Measurements from ENCODE around the gene UNC93A.
"Not testable (repeated sequence)": the region's sequence is repeated elsewhere in the genome, so short reads cannot be mapped to it uniquely, and the experiment has no call there.

DNA sequence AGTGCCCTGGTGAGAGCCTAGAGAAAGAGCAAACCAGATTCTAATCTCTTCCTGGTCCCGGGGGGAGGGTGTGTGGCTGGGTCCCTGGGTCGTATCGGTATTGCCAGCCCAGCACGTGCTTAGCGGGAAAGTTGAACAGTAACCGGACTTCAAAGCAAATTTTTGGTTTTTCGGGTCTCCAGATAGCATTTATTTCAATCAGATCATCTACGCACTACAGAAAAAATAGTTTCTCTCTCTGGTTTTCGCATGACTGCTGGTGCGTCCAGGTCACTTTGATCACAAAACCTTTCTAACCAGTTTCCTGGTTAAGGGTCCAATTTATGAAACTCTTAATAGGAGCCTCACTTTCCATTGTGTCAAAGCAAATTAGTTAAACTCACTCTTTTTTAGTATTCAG, 27.7 kb downstream of the UNC93A start:
- TF ChIP-seq, protein P1, sequence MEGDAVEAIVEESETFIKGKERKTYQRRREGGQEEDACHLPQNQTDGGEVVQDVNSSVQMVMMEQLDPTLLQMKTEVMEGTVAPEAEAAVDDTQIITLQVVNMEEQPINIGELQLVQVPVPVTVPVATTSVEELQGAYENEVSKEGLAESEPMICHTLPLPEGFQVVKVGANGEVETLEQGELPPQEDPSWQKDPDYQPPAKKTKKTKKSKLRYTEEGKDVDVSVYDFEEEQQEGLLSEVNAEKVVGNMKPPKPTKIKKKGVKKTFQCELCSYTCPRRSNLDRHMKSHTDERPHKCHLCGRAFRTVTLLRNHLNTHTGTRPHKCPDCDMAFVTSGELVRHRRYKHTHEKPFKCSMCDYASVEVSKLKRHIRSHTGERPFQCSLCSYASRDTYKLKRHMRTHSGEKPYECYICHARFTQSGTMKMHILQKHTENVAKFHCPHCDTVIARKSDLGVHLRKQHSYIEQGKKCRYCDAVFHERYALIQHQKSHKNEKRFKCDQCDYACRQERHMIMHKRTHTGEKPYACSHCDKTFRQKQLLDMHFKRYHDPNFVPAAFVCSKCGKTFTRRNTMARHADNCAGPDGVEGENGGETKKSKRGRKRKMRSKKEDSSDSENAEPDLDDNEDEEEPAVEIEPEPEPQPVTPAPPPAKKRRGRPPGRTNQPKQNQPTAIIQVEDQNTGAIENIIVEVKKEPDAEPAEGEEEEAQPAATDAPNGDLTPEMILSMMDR (IDR thresholded peaks at IDR 0.05), result not testable (repeated sequence)
- TF ChIP-seq POLR2A (IDR thresholded peaks at IDR 0.05), result not testable (repeated sequence)
